ENCODE measurements around the gene FBF1.
"Not testable (repeated sequence)": the region's sequence is repeated elsewhere in the genome, so short reads cannot be mapped to it uniquely, and the experiment has no call there.

- not testable (repeated sequence) for TF ChIP-seq CTCF (IDR thresholded peaks at IDR 0.05; ENCODE audit: insufficient read depth, low read length); POLR2AphosphoS5 (IDR thresholded peaks at IDR 0.05; ENCODE audit: low read depth); REST (IDR thresholded peaks at IDR 0.05; ENCODE audit: insufficient replicate concordance, low read depth); GABPA (IDR thresholded peaks at IDR 0.05; ENCODE audit: low read depth)
Measured at GRCh38 chr17:75885860-75886259, 55.0 kb downstream of the FBF1 start.
